HepG2 (cell line): ENCODE data around the gene HOXD4. TPM values are rescaled to one million over a fixed set of nuclear protein-coding genes. Genes with fewer than 3 reads are reported as not detected.
A peak's percentile ranks its signal among the peaks of the same experiment; 100 is the strongest.

Experiments
- ARID2 ChIP-seq: sonication (generic); formaldehyde crosslinking; IDR thresholded peaks from 2 replicates; pipeline ENCODE4 v1.8.1; 2022; ENCODE audit warnings: mild to moderate bottlenecking, missing genetic modification reagents, borderline replicate concordance
- EZH2 ChIP-seq: conservative IDR thresholded peaks from 2 replicates; pipeline ENCODE4 v1.6.1; 2012; ENCODE audit warnings: mild to moderate bottlenecking, low read depth, low read length, moderate library complexity
- MZF1 ChIP-seq: sonication (generic); formaldehyde crosslinking; IDR thresholded peaks from 2 replicates; pipeline ENCODE4 v1.8.1; 2023; ENCODE audit warnings: mild to moderate bottlenecking, missing genetic modification reagents, borderline replicate concordance
- NCOR1 ChIP-seq: fragments of 200-600 bp; sonication (generic); IDR thresholded peaks from 2 replicates; pipeline ENCODE4 v1.7.0; 2017; ENCODE audit warnings: antibody characterized with exemption, low read length, borderline replicate concordance
- PRDM10 ChIP-seq: sonication (generic); formaldehyde crosslinking; IDR thresholded peaks from 2 replicates; pipeline ENCODE4 v1.4.0; 2020; ENCODE audit warnings: low read depth, missing genetic modification reagents
- SP140L ChIP-seq: sonication (generic); formaldehyde crosslinking; IDR thresholded peaks from 2 replicates; pipeline ENCODE4 v1.4.0; 2020; ENCODE audit warnings: missing genetic modification reagents, borderline replicate concordance
- TGIF2 ChIP-seq: IDR thresholded peaks from 2 replicates; pipeline ENCODE4 v1.6.1; 2016; ENCODE audit warnings: control low read depth, missing compliant biosample characterization
- U2AF2 ChIP-seq: fragments of 200-400 bp; formaldehyde crosslinking; IDR thresholded peaks from 2 replicates; pipeline ENCODE4 v1.6.1; 2017; ENCODE audit warnings: low read depth, mild to moderate bottlenecking, low read length
- ZFP37 ChIP-seq: sonication (generic); formaldehyde crosslinking; IDR thresholded peaks from 2 replicates; pipeline ENCODE4 v1.4.0; 2020; ENCODE audit warnings: missing genetic modification reagents, borderline replicate concordance
- ZNF160 ChIP-seq: sonication (generic); formaldehyde crosslinking; IDR thresholded peaks from 2 replicates; pipeline ENCODE4 v1.8.0; 2022; ENCODE audit warnings: mild to moderate bottlenecking, inconsistent platforms, missing genetic modification reagents
- ZNF207 ChIP-seq: fragments of 450-650 bp; IDR thresholded peaks from 2 replicates; pipeline ENCODE4 v1.6.1; 2016; ENCODE audit warnings: antibody characterized with exemption, borderline replicate concordance
- ZNF281 ChIP-seq: sonication (generic); formaldehyde crosslinking; IDR thresholded peaks from 2 replicates; pipeline ENCODE4 v1.4.0; 2020; ENCODE audit warnings: missing genetic modification reagents, borderline replicate concordance
- ZNF335 ChIP-seq: sonication (generic); formaldehyde crosslinking; IDR thresholded peaks from 2 replicates; pipeline ENCODE4 v1.4.0; 2020; ENCODE audit warnings: missing genetic modification reagents
- ZNF512B ChIP-seq: sonication (generic); formaldehyde crosslinking; IDR thresholded peaks from 2 replicates; pipeline ENCODE4 v1.5.1; 2020; ENCODE audit warnings: missing genetic modification reagents, mild to moderate bottlenecking, borderline replicate concordance
- ZNF543 ChIP-seq: sonication (generic); formaldehyde crosslinking; IDR thresholded peaks from 2 replicates; pipeline ENCODE4 v1.4.0; 2020; ENCODE audit warnings: mild to moderate bottlenecking, missing genetic modification reagents
- ZNF558 ChIP-seq: sonication (generic); formaldehyde crosslinking; IDR thresholded peaks from 2 replicates; pipeline ENCODE4 v1.9.0; 2022; ENCODE audit warnings: mild to moderate bottlenecking, missing genetic modification reagents, borderline replicate concordance
- ZNF605 ChIP-seq: sonication (generic); formaldehyde crosslinking; IDR thresholded peaks from 2 replicates; pipeline ENCODE4 v1.8.0; 2022; ENCODE audit warnings: mild to moderate bottlenecking, missing genetic modification reagents
- polyA plus RNA-seq, 8 experiments: library from polyadenylated mRNA; depleted of rRNA in 3 of 8; stranded (reverse) in 7 of 8; unstranded in 1 of 8; fragments of >200 nt; fragmentation: Illumina TruSeq in 4 of 8; extraction: Trizol in 4 of 8; gene quantifications; 2 replicates each; pipeline versions ENCODE4 v1.2.1 to v1.2.3, GENCODE V29; 2011 to 2016; ENCODE audit warnings: low read depth in 4 of 8, missing spikeins in 1 of 8, mixed read lengths in 1 of 8; ENCODE audit not compliant: insufficient read depth in 1 of 8
- total RNA-seq, 5 experiments: library from RNA; depleted of rRNA; stranded (reverse); fragments of >200 nt; fragmentation: Illumina TruSeq; extraction: Trizol; gene quantifications; 2 replicates each; pipeline ENCODE4 v1.2.3, GENCODE V29; 2016; ENCODE audit warnings: low read depth in 1 of 5
- TF ChIP-seq, protein P1 (sequence below): sonication (generic); formaldehyde crosslinking; IDR thresholded peaks from 2 replicates; pipeline ENCODE4 v1.4.0; 2020; ENCODE audit warnings: missing genetic modification reagents

Gene HOXD4
- total and polyA plus RNA-seq, 2 of the 13 experiments (the other 11 are each of a cell fraction or from before 2014, with no cell fraction given) = not detected

DNA sequence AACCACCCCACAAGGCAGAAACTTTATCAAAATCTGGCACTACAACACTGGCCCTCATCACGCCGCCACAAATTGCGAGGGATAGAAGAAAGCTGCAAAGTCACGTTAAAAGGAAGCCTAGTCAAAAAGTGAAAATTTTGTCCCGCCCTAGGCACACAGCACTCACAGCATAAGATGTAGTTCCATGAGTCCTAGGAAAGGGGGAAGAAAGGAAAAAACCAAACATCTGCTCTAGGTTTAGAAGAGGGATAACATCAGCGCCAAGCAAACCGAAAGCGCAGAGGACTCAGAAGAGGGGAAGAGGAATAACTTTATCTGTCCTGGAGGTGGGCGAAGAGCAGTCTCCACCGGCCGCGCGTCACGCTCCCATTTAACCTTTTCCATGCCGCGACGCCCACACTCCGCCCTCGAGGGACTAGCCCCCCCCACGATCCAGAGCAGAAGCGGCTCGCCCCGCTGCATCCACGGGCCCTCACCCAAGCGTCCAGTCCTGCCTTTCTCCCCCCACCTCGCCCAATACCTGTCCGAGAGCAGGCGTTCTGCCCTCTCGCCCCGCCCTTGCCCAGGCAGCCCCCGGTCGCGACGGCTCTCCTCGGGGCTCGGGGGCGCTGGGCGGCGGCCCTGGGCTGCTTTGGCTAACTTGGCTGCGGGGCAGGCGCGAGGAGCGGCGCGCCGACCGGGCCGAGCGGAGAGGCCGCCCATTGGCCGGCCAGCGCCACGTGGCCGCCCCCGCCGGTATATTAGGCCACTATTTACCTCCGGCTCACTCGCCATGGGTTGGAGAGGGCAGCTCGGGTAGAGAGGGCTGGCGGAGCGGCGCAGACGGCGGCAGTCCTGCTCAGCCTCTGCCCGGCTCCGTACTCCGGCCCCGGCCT lies 36.8 kb downstream of the HOXD4 start, which contains the start of gene HOXD1 (continued):
- TF ChIP-seq ZNF543 = no peak; the same call in 1 of the 2 replicates
- TF ChIP-seq U2AF2 = no peak
- TF ChIP-seq NCOR1 = no peak
- no peak for TF ChIP-seq EZH2
- no peak for TF ChIP-seq ZFP37 (CRISPR knock-in tag)
- no peak for TF ChIP-seq ZNF335 (CRISPR knock-in tag)
- no peak for TF ChIP-seq ARID2 (CRISPR knock-in tag)
- 0 out of 2 replicates have a peak, but pooled peaks have one; percentile 12 for TF ChIP-seq ZNF160
- TF ChIP-seq PRDM10 (CRISPR knock-in tag) = no peak
- peak; percentile 87 for TF ChIP-seq ZNF512B (CRISPR knock-in tag)
- TF ChIP-seq ZNF605 (CRISPR knock-in tag) = peak; percentile 52
- no peak; the same call in 1 of the 2 replicates for TF ChIP-seq SP140L (CRISPR knock-in tag)
- no peak for TF ChIP-seq TGIF2 (CRISPR knock-in tag)
- TF ChIP-seq, protein P1, sequence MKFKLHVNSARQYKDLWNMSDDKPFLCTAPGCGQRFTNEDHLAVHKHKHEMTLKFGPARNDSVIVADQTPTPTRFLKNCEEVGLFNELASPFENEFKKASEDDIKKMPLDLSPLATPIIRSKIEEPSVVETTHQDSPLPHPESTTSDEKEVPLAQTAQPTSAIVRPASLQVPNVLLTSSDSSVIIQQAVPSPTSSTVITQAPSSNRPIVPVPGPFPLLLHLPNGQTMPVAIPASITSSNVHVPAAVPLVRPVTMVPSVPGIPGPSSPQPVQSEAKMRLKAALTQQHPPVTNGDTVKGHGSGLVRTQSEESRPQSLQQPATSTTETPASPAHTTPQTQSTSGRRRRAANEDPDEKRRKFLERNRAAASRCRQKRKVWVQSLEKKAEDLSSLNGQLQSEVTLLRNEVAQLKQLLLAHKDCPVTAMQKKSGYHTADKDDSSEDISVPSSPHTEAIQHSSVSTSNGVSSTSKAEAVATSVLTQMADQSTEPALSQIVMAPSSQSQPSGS (CRISPR knock-in tag) = no peak
- peak; percentile 73; the same call in 1 of the 2 replicates for TF ChIP-seq ZNF558 (CRISPR knock-in tag)
- TF ChIP-seq ZNF281 (CRISPR knock-in tag) = no peak
- TF ChIP-seq MZF1 (CRISPR knock-in tag) = no peak
- no peak for TF ChIP-seq ZNF207
